DMS53 treated with DMSO at 0.1 percent for 48 hours (cell line): ENCODE measurements around the gene AMY2A.
"Not testable (repeated sequence)": the region's sequence is repeated elsewhere in the genome, so short reads cannot be mapped to it uniquely, and the experiment has no call there.

Source experiments
- DNase-seq: peaks from one replicate; lab custom pipeline; 2025; ENCODE audit not compliant: unreplicated experiment; lab: John Stamatoyannopoulos, UW

Gene AMY2A

GRCh38 chr1:103616994-103617477, at the start of gene AMY2A:
Gene AMY2A, plus strand, starts transcription at chr1:103617427. Its CDS starts 14 bp downstream, at chr1:103617441.
- not testable (repeated sequence) for DNase-seq

- DNase-seq, result no peak
Measured at GRCh38 chr1:103569493-103569892, 47.7 kb upstream of the AMY2A start.

GRCh38 chr1:103571289-103571688, 45.9 kb upstream of the AMY2A start, which contains the start of gene AMY2B:
Gene AMY2B, plus strand, starts transcription at chr1:103571589. Its CDS starts 14 bp downstream, at chr1:103571603.
- DNase-seq, result not testable (repeated sequence)

- DNase-seq, result no peak
Measured at GRCh38 chr1:103576065-103576464, 41.2 kb upstream of the AMY2A start.

GRCh38 chr1:103576784-103577183, 40.4 kb upstream of the AMY2A start:
- not testable (repeated sequence) for DNase-seq

- no peak for DNase-seq
Measured at GRCh38 chr1:103582464-103582863, 34.8 kb upstream of the AMY2A start.

GRCh38 chr1:103583887-103584286, 33.3 kb upstream of the AMY2A start:
- DNase-seq, result no peak

GRCh38 chr1:103584537-103584936, 32.7 kb upstream of the AMY2A start:
- DNase-seq, result no peak

- DNase-seq, result not testable (repeated sequence)
Measured at GRCh38 chr1:103602740-103603139, 14.5 kb upstream of the AMY2A start.

- no peak for DNase-seq
Measured at GRCh38 chr1:103616362-103616761, 865 bp upstream of the AMY2A start.

GRCh38 chr1:103627436-103627835, 10.2 kb downstream of the AMY2A start:
- not testable (repeated sequence) for DNase-seq

- DNase-seq, result not testable (repeated sequence)
Measured at GRCh38 chr1:103641194-103641593, 24.0 kb downstream of the AMY2A start.

GRCh38 chr1:103643908-103644307, 26.7 kb downstream of the AMY2A start:
- not testable (repeated sequence) for DNase-seq

- not testable (repeated sequence) for DNase-seq
Measured at GRCh38 chr1:103650305-103650704, 33.1 kb downstream of the AMY2A start.

GRCh38 chr1:103650889-103651288, 33.7 kb downstream of the AMY2A start:
- not testable (repeated sequence) for DNase-seq

GRCh38 chr1:103654133-103654532, 36.9 kb downstream of the AMY2A start:
- DNase-seq, result not testable (repeated sequence)

GRCh38 chr1:103655460-103655859, 38.2 kb downstream of the AMY2A start, which contains the start of gene AMY1A:
Gene AMY1A, plus strand, starts transcription at chr1:103655760. Its CDS starts 571 bp downstream, at chr1:103656331.
- not testable (repeated sequence) for DNase-seq
